ENCODE data around the gene CDNF.

Gene CDNF

DNA sequence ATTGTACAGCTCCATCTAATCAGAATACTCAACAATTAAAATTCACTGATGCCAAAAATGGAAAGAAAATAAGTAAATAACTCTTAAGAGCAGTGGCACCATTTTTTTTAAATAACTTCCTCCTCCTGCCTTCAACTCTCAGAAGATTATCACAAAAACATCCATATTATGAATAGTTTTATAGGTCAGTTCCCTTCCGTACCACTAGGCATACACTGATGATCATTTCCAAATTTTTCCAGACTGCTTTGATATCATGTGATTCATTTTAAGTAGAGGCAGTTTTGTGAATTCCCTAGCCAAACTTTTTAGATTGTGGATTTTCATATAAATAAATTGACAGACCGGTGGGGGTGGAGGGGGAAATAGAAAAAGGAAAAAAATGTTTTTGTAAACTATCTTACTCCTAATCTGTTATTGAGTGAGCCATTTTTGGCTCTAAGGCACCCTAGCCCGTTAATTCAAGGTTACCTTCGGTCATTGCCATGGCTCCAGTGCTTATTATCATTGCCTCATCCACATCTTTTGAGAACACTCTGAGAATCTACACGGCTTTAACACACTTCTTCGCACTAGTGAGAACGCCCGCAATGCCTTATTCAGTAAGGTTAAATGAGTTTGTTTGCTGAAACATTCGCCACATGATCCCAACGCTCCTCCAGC, 64.2 kb downstream of the CDNF start:
- DNase-seq (ENCODE audit: low read depth, low spot score): no peak
- no peaks in the 10 kb centered on the region for H3K9me3 ChIP-seq (ENCODE audit: control insufficient read depth, insufficient read depth, low read length)
- WGBS (ENCODE audit: insufficient coverage, insufficient read length): no CpG with 5 or more reads among the region's 10 CpGs
- no peaks in the 10 kb centered on the region for H3K27me3 ChIP-seq (ENCODE audit: control insufficient read depth, insufficient read depth, low read length)
- no peak overlapping the region for H3K27ac ChIP-seq (ENCODE audit: low read length)
- no peaks in the 10 kb centered on the region for H3K36me3 ChIP-seq (ENCODE audit: control insufficient read depth, insufficient read depth, low read length)
- no peaks in the 10 kb centered on the region for H3K4me1 ChIP-seq (ENCODE audit: control insufficient read depth, insufficient read depth, low read length)
- H3K4me3 ChIP-seq (ENCODE audit: low read length): no peak overlapping the region

DNA sequence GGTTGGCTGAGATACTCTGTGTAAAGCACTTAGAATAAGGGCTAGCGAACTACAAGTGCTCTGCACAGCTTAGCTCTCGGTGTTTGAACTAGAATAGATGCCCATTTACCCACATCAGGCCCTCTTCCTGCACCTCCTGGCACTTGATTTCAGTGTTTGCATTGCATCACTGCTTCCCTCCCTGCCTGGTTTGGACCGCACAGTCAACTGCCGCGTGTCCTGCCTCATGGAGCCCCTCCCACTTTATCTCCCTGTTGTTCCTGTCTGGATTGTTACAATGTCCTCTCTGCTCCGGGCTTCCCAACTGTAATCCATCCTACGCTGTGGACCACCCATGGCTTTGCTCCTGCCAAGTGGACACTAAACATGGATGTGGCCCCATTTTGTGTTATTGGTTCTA, 65.4 kb downstream of the CDNF start:
- Histone ChIP-seq H3K27me3 (ENCODE audit: control insufficient read depth, insufficient read depth, low read length) (no peaks in the 10 kb centered on the region), H3K36me3 (ENCODE audit: control insufficient read depth, insufficient read depth, low read length) (no peaks in the 10 kb centered on the region), H3K4me3 (ENCODE audit: low read length) (no peak overlapping the region), H3K4me1 (ENCODE audit: control insufficient read depth, insufficient read depth, low read length) (no peaks in the 10 kb centered on the region), H3K27ac (ENCODE audit: low read length) (no peak overlapping the region), H3K9me3 (ENCODE audit: control insufficient read depth, insufficient read depth, low read length) (no peaks in the 10 kb centered on the region)
- WGBS (ENCODE audit: insufficient coverage, insufficient read length): no CpG with 5 or more reads among the region's 7 CpGs
- DNase-seq (ENCODE audit: low read depth, low spot score): no peak

DNA sequence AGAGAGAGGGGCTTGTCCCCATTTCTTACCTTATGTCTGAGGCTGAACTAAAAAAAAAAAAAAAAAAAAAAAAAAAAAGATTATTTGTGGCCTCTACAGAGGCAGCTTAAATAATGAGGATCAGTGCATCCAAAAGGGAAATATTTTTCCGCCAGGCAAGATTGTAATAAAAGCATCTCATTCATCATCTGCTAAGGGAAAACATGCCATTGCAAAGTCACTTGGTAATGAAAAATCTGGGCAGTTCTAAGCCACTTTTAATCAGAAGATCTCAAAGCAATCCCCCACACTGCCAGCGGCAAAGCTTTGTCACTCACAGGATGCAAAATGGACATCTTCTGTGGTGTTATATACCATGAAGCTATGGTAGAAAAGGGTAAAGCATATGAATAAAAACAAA, 66.9 kb downstream of the CDNF start:
- no peak overlapping the region for H3K4me3 ChIP-seq (ENCODE audit: low read length)
- H3K9me3 ChIP-seq (ENCODE audit: control insufficient read depth, insufficient read depth, low read length): no peaks in the 10 kb centered on the region
- no peak overlapping the region for H3K27ac ChIP-seq (ENCODE audit: low read length)
- no peaks in the 10 kb centered on the region for H3K4me1 ChIP-seq (ENCODE audit: control insufficient read depth, insufficient read depth, low read length)
- H3K36me3 ChIP-seq (ENCODE audit: control insufficient read depth, insufficient read depth, low read length): no peaks in the 10 kb centered on the region
- no peaks in the 10 kb centered on the region for H3K27me3 ChIP-seq (ENCODE audit: control insufficient read depth, insufficient read depth, low read length)
- WGBS (ENCODE audit: insufficient coverage, insufficient read length): no CpG with 5 or more reads among the region's 2 CpGs
- no peak for DNase-seq (ENCODE audit: low read depth, low spot score)
